H1 (cell line): ENCODE data around the gene TREM1. TPM values are rescaled to one million over a fixed set of nuclear protein-coding genes. Genes with fewer than 3 reads are reported as not detected.

Experiments
- EP300 ChIP-seq, 2 experiments: IDR thresholded peaks; 1 replicate in 1 of 2; 2 replicates in 1 of 2; pipeline ENCODE4 v1.6.1; 2011 to 2012; ENCODE audit warnings: low read depth in 2 of 2, low read length in 2 of 2, mild to moderate bottlenecking in 2 of 2, borderline replicate concordance in 1 of 2, inconsistent platforms in 1 of 2, moderate library complexity in 1 of 2
- GTF2F1 ChIP-seq: IDR thresholded peaks from 2 replicates; pipeline ENCODE4 v1.6.1; 2012; ENCODE audit warnings: low read depth, low read length, improper control_type of control experiment, borderline replicate concordance
- HDAC2 ChIP-seq, 2 experiments: fragments of 300-600 bp in 1 of 2; sonication (generic) in 1 of 2; IDR thresholded peaks; 2 replicates each; pipeline ENCODE4 v1.6.1; 2011 to 2012; ENCODE audit warnings: low read depth in 2 of 2, low read length in 2 of 2, mild to moderate bottlenecking in 2 of 2, moderate library complexity in 2 of 2, borderline replicate concordance in 1 of 2, inconsistent platforms in 1 of 2
- POLR2A ChIP-seq, 2 experiments: IDR thresholded peaks; 1 replicate in 1 of 2; 2 replicates in 1 of 2; pipeline ENCODE4 v1.6.1; 2011; ENCODE audit warnings: low read depth in 2 of 2, low read length in 2 of 2, mild to moderate bottlenecking in 2 of 2; ENCODE audit errors: control extremely low read depth in 1 of 2
- RBBP5 ChIP-seq: IDR thresholded peaks from 2 replicates; pipeline ENCODE4 v1.7.1; 2012; ENCODE audit warnings: low read depth, mild to moderate bottlenecking, inconsistent platforms, low read length, moderate library complexity, borderline replicate concordance
- RNF2 ChIP-seq: fragments of 200-900, 300-1000 bp; sonication (generic); IDR thresholded peaks from 2 replicates; pipeline ENCODE4 v1.7.1; 2016; ENCODE audit warnings: borderline replicate concordance, low read depth, mild to moderate bottlenecking, antibody characterized with exemption, low read length; ENCODE audit not compliant: poor library complexity, severe bottlenecking; ENCODE audit errors: missing control alignments
- SAP30 ChIP-seq: fragments of 300-600 bp; sonication (generic); IDR thresholded peaks from 2 replicates; pipeline ENCODE4 v1.7.1; 2012; ENCODE audit warnings: low read length, moderate library complexity, mild to moderate bottlenecking, inconsistent platforms; ENCODE audit not compliant: insufficient read depth, insufficient replicate concordance
- SRF ChIP-seq: IDR thresholded peaks from 2 replicates; pipeline ENCODE4 v1.6.1; 2011; ENCODE audit warnings: mild to moderate bottlenecking, low read depth, low read length, moderate library complexity
- TEAD4 ChIP-seq: IDR thresholded peaks from 2 replicates; pipeline ENCODE4 v1.6.1; 2012; ENCODE audit warnings: low read depth, low read length, inconsistent platforms, mixed read lengths
- YY1 ChIP-seq: IDR thresholded peaks from 2 replicates; pipeline ENCODE4 v1.6.1; 2011; ENCODE audit warnings: low read depth, mild to moderate bottlenecking, low read length
- polyA plus RNA-seq, 7 experiments: library from polyadenylated mRNA; depleted of rRNA in 3 of 7; stranded (reverse) in 5 of 7; unstranded in 2 of 7; fragments of >200 nt in 5 of 7; fragments of 200-250 nt in 2 of 7; gene quantifications; 1 replicate in 5 of 7; 2 replicates in 1 of 7; 4 replicates in 1 of 7; pipeline versions ENCODE4 v1.2.1 to v1.2.3, GENCODE V29; 2011 to 2013; ENCODE audit warnings: missing spikeins in 2 of 7, mixed read lengths in 2 of 7
- total RNA-seq: library from RNA; stranded (reverse); fragmentation: NEBNext Ultra II Directional; extraction: Animal tissue kit (Norgen Biotek cat#: 25700); gene quantifications from 2 replicates; pipeline ENCODE4 v1.2.1, GENCODE V29; 2021
- TF ChIP-seq, protein P1 (sequence below): IDR thresholded peaks from 2 replicates; pipeline ENCODE4 v1.6.1; 2012; ENCODE audit warnings: inconsistent platforms

The TREM1 gene
- total and polyA plus RNA-seq, 2 of the 8 experiments (the other 6 are each of a cell fraction or from before 2014, with no cell fraction given): not detected

GRCh38 chr6:41298785-41299502 is 12.5 kb upstream of the TREM1 start (continued):
- TF ChIP-seq SAP30 (no peak), YY1 (no peak), POLR2A (IDR thresholded peaks at IDR 0.05; ENCODE audit: control extremely low read depth in 1 of 2, low read depth in 2 of 2, low read length in 2 of 2) (no peak), HDAC2 (IDR thresholded peaks at IDR 0.05; ENCODE audit: borderline replicate concordance in 1 of 2, low read depth in 2 of 2, low read length in 2 of 2) (no peak), RNF2 (no peak), SRF (no peak), TEAD4 (no peak), RBBP5 (no peak), GTF2F1 (no peak), EP300 (IDR thresholded peaks at IDR 0.05; ENCODE audit: borderline replicate concordance in 1 of 2, low read depth in 2 of 2, low read length in 2 of 2) (no peak)
- TF ChIP-seq, protein P1, sequence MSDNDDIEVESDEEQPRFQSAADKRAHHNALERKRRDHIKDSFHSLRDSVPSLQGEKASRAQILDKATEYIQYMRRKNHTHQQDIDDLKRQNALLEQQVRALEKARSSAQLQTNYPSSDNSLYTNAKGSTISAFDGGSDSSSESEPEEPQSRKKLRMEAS: no peak
